ENCODE measurements around the gene ZCCHC24. TPM values are rescaled to one million over a fixed set of nuclear protein-coding genes. Genes with fewer than 3 reads are reported as not detected.

Gene ZCCHC24
- total RNA-seq, 1 donor, result 56.0 TPM

DNA sequence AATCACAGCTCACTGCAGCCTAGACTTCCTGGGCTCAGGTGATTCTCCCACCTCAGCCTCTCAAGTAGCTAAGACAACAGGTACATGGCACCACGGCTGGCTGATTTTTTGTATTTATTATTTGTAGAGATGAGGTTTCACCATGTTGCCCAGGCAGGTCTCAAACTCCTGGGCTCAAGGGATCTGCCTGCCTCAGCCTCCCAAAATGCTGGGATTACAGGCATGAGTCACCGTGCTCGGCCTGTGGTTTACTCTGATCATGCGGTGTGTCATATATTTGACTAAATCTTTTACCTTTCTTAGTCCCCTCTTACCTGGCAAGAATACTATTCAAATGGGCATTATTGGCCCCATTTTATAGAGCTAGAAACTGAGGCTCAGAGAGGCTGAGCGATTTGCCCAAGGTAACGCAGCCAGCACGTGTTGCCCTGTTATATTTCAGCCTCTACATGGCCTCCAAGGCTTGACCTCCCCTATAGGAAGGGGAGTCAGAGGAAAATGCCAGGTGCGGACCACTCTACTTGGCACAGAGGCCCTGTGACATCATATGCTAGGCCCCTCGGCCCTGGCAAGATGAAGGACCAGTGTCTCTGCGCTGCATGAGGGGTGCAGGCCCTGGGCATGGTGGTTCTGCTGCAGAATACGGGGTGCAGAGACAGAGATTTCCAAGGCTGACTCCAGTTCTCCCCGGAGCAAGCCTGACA is 8.2 kb downstream of the ZCCHC24 start:
- H3K4me3 ChIP-seq (ENCODE audit: low read depth, low read length), result peak overlapping the region; percentile 5
- DNase-seq (ENCODE audit: low read depth), result no peak
- TF ChIP-seq, protein P1, sequence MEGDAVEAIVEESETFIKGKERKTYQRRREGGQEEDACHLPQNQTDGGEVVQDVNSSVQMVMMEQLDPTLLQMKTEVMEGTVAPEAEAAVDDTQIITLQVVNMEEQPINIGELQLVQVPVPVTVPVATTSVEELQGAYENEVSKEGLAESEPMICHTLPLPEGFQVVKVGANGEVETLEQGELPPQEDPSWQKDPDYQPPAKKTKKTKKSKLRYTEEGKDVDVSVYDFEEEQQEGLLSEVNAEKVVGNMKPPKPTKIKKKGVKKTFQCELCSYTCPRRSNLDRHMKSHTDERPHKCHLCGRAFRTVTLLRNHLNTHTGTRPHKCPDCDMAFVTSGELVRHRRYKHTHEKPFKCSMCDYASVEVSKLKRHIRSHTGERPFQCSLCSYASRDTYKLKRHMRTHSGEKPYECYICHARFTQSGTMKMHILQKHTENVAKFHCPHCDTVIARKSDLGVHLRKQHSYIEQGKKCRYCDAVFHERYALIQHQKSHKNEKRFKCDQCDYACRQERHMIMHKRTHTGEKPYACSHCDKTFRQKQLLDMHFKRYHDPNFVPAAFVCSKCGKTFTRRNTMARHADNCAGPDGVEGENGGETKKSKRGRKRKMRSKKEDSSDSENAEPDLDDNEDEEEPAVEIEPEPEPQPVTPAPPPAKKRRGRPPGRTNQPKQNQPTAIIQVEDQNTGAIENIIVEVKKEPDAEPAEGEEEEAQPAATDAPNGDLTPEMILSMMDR (IDR thresholded peaks at IDR 0.05; ENCODE audit: insufficient read depth, low read length), result no peak

DNA sequence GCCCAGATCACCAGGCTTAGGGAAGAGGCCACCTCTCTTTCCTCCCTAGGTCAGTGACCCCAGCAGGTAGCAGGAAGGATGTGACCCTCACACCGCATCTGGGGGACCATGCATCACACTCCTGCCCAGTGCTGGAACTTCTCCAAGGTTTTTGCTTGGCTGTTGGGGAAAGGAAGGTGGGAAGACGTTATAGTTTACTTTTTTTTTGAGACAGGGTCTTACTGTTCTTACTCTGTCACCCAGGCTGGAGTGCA is 8.6 kb downstream of the ZCCHC24 start:
- H3K4me3 ChIP-seq (ENCODE audit: low read depth, low read length), result no peak overlapping the region
- TF ChIP-seq, protein P1 (IDR thresholded peaks at IDR 0.05; ENCODE audit: insufficient read depth, low read length), result no peak

DNA sequence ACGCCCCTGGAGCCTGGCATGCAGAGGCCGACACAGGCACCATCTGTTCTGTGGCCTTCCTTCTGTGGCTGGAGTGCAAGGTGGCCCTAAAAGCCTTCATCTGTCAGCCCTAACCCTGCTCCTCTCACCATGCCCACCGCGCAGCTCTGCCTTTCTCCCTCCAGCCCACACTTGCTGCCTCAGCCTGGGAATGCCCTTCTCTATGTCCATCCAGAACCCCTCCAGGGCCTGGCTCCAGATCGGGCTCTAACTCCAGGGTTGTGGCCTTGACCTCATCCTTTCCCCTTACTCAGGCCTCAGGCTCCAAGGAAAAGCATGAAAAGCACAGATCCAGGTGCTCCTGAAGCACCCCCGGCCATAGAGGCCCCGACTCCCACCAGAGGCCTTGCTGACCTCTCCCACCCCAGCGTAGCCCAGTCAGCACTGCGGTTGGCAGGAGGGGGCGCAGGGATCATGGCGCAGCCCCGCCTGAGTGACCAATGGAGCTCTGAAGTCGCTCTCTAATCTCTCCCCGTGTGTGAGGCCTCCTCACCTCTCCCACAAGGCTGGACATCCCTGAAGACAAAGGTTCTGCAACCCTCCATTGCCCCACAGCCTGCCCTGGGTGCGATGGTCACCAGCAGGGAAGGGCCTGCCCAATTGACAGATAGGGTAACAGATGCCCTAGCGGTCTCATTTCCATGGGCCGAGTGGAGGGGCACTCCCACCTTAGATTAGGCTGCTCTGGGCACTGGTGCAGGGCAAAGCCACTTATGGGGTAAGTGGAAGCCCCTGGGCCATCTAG is 9.2 kb downstream of the ZCCHC24 start:
- DNase-seq (ENCODE audit: low read depth), result no peak
- TF ChIP-seq, protein P1 (IDR thresholded peaks at IDR 0.05; ENCODE audit: insufficient read depth, low read length), result no peak

More for the DNA sequence above, 8.6 kb downstream of the ZCCHC24 start:
- no peak for DNase-seq (ENCODE audit: low read depth)

DNA sequence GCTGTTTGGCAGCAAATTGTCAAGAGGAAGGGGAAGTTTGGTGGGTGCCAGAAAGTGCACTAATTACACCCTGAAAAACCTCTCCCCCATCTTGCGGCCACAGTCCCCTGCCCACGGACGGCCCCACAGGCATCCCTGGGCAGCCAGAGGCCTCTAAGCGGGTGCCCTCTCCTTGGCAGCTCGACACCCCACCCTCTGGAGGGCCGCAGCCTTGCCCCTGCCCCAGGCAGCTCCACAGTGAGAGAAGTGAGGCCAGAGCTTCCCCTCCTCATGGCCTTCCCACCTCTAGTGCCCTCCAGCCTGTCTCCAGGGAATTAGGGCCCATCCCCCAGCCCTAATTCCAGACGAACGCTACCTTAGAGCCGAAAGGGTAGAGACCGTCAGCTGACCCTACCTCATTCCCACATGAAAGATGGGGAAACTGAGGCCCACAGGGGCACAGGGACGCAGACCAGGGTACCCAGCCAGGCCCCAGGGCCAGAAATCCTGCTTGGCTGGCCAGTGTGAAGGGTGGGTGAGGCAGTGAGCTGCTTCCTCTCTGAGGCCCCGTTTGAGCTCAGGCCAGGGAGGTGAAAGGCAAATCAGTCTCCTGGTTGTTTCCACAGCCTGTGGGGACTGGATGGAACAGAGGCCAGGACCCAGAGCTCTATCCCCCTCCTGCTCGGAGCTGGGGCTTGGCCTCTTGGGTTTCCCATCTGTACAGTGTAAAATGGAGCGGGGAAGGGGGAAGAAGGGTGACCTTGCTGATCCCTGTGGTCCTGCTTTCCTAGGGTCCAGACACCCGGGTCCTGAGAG is 10.0 kb downstream of the ZCCHC24 start:
- TF ChIP-seq, protein P1 (IDR thresholded peaks at IDR 0.05; ENCODE audit: insufficient read depth, low read length), result no peak
- DNase-seq (ENCODE audit: low read depth), result peak; percentile 55
- peak overlapping the region; percentile 35 for H3K4me3 ChIP-seq (ENCODE audit: low read depth, low read length)

More for the DNA sequence above, 9.2 kb downstream of the ZCCHC24 start:
- no peak overlapping the region for H3K4me3 ChIP-seq (ENCODE audit: low read depth, low read length)

DNA sequence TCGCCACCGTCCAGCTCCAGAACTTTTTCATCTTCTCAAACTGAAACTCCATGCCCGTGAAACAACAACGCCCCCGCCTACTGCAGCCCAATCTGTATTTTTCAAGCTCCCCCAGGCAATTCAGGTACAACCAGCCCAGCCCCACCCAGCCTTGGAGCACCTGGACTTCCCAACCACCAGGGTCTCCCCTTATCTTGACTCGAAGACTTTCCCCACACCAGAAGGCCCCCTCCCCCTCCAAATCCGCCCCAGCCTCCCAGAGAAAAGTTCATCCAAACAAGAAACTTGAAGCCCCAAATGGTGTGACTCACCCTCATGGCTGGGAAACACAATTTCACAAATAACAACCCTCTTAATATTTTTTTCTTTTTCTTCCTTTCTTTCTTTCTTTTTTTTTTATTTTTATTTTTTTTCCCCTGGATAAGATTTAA is 10.6 kb downstream of the ZCCHC24 start:
- TF ChIP-seq, protein P1 (IDR thresholded peaks at IDR 0.05; ENCODE audit: insufficient read depth, low read length), result no peak
- H3K4me3 ChIP-seq (ENCODE audit: low read depth, low read length), result peak overlapping the region; percentile 49
- peak; percentile 86 for DNase-seq (ENCODE audit: low read depth)

DNA sequence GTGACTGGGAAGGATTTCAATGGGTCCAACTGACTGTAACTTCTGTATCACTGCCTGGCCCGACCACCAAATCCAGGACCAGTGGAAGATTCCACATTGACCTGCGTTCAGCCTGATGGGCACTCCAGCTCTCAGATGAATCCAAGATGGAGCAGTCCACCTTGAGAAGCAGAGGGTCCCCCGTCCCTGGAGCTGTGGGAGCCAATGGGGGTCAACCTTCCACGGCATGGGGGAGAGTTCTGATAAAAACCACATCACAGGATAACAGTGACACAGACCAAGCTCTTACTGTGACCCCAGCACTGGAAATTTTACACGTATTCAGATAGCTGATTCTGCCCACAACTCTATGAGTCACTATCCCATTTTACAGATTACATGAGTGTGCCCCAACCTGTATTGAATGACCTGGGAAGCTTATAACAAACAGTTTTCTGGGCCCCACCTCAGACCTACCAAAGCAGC is 11.2 kb downstream of the ZCCHC24 start:
- H3K4me3 ChIP-seq (ENCODE audit: low read depth, low read length), result peak overlapping the region; percentile 49
- DNase-seq (ENCODE audit: low read depth), result no peak
- TF ChIP-seq, protein P1 (IDR thresholded peaks at IDR 0.05; ENCODE audit: insufficient read depth, low read length), result no peak
